Measurements from ENCODE around the gene EIF3J. TPM values are rescaled to one million over a fixed set of nuclear protein-coding genes. Genes with fewer than 3 reads are reported as not detected.

The EIF3J gene
- total RNA-seq, 1 donor, result 52.2 TPM

- DNase-seq (ENCODE audit: low read depth), result no peak
- no peak for TF ChIP-seq CTCF (IDR thresholded peaks at IDR 0.05; ENCODE audit: insufficient read depth, low read depth, low read length)
- no peak overlapping the region for H3K4me3 ChIP-seq (ENCODE audit: low read depth, low read length)
Observed at GRCh38 chr15:44570361-44570760, 33.4 kb downstream of the EIF3J start.

GRCh38 chr15:44573386-44573785, 36.4 kb downstream of the EIF3J start:
- TF ChIP-seq CTCF (IDR thresholded peaks at IDR 0.05; ENCODE audit: insufficient read depth, low read depth, low read length), result no peak
- no peak overlapping the region for H3K4me3 ChIP-seq (ENCODE audit: low read depth, low read length)
- no peak for DNase-seq (ENCODE audit: low read depth)

- DNase-seq (ENCODE audit: low read depth), result no peak
- no peak overlapping the region for H3K4me3 ChIP-seq (ENCODE audit: low read depth, low read length)
- TF ChIP-seq CTCF (IDR thresholded peaks at IDR 0.05; ENCODE audit: insufficient read depth, low read depth, low read length), result no peak
Observed at GRCh38 chr15:44574734-44575133, 37.8 kb downstream of the EIF3J start.

GRCh38 chr15:44580105-44580504, 43.2 kb downstream of the EIF3J start:
- no peak overlapping the region for H3K4me3 ChIP-seq (ENCODE audit: low read depth, low read length)
- no peak for TF ChIP-seq CTCF (IDR thresholded peaks at IDR 0.05; ENCODE audit: insufficient read depth, low read depth, low read length)
- DNase-seq (ENCODE audit: low read depth), result no peak

GRCh38 chr15:44584162-44584749, 47.3 kb downstream of the EIF3J start:
- H3K4me3 ChIP-seq (ENCODE audit: low read depth, low read length), result no peak overlapping the region
- peak; percentile 19 for DNase-seq (ENCODE audit: low read depth)
- peak; percentile 49 for TF ChIP-seq CTCF (IDR thresholded peaks at IDR 0.05; ENCODE audit: insufficient read depth, low read depth, low read length)

- no peak for DNase-seq (ENCODE audit: low read depth)
- H3K4me3 ChIP-seq (ENCODE audit: low read depth, low read length), result no peak overlapping the region
- TF ChIP-seq CTCF (IDR thresholded peaks at IDR 0.05; ENCODE audit: insufficient read depth, low read depth, low read length), result no peak
Observed at GRCh38 chr15:44585633-44586032, 48.7 kb downstream of the EIF3J start.

GRCh38 chr15:44588541-44588940, 51.6 kb downstream of the EIF3J start:
- no peak for DNase-seq (ENCODE audit: low read depth)
- no peak overlapping the region for H3K4me3 ChIP-seq (ENCODE audit: low read depth, low read length)
- no peak for TF ChIP-seq CTCF (IDR thresholded peaks at IDR 0.05; ENCODE audit: insufficient read depth, low read depth, low read length)

All from fibroblast of villous mesenchyme (primary cell).